OCI-M2 (cell line): ENCODE data around the gene TRIM61.
"Not testable (repeated sequence)": the region's sequence is repeated elsewhere in the genome, so short reads cannot be mapped to it uniquely, and the experiment has no call there.

ENCODE experiments used
- DNase-seq: peaks from one replicate; lab custom pipeline; 2025; ENCODE audit not compliant: unreplicated experiment; lab: John Stamatoyannopoulos, UW

The TRIM61 gene

GRCh38 chr4:164956766-164957643, 20.5 kb downstream of the TRIM61 start:
- no peak for DNase-seq

- no peak for DNase-seq
These were observed 22.2 kb downstream of the TRIM61 start for GRCh38 chr4:164955107-164955805.

GRCh38 chr4:164952551-164952950, 24.9 kb downstream of the TRIM61 start:
- DNase-seq, result no peak

GRCh38 chr4:164949448-164950143, 27.9 kb downstream of the TRIM61 start:
- no peak for DNase-seq

- DNase-seq, result no peak
These were observed 28.5 kb downstream of the TRIM61 start for GRCh38 chr4:164948975-164949374.

- not testable (repeated sequence) for DNase-seq
These were observed 29.5 kb downstream of the TRIM61 start for GRCh38 chr4:164948006-164948405.

- DNase-seq, result no peak
These were observed 30.6 kb downstream of the TRIM61 start for GRCh38 chr4:164946810-164947209.

GRCh38 chr4:164945146-164945545, 32.3 kb downstream of the TRIM61 start:
- no peak for DNase-seq

- no peak for DNase-seq
These were observed 34.3 kb downstream of the TRIM61 start for GRCh38 chr4:164943192-164943591.

- no peak for DNase-seq
These were observed 39.7 kb downstream of the TRIM61 start for GRCh38 chr4:164937576-164938270.

- not testable (repeated sequence) for DNase-seq
These were observed 41.4 kb downstream of the TRIM61 start for GRCh38 chr4:164935865-164936606.

- DNase-seq, result no peak
These were observed 42.1 kb downstream of the TRIM61 start for GRCh38 chr4:164935363-164935762.

- DNase-seq, result no peak
These were observed 44.2 kb downstream of the TRIM61 start for GRCh38 chr4:164933244-164933643.

- DNase-seq, result no peak
These were observed 45.7 kb downstream of the TRIM61 start for GRCh38 chr4:164931551-164932324.

GRCh38 chr4:164930647-164931046, 46.8 kb downstream of the TRIM61 start:
- no peak for DNase-seq

- DNase-seq, result not testable (repeated sequence)
These were observed 50.4 kb downstream of the TRIM61 start for GRCh38 chr4:164927101-164927500.

GRCh38 chr4:164926301-164926700, 51.2 kb downstream of the TRIM61 start:
- DNase-seq, result no peak

- DNase-seq, result no peak
These were observed 52.7 kb downstream of the TRIM61 start for GRCh38 chr4:164924670-164925238.

- no peak for DNase-seq
These were observed 58.5 kb downstream of the TRIM61 start for GRCh38 chr4:164918956-164919355.
